IMR-90 (cell line): ENCODE measurements around the gene RRM1. TPM values are rescaled to one million over a fixed set of nuclear protein-coding genes. Genes with fewer than 3 reads are reported as not detected.

Experiments used
- ATAC-seq: fragments of 200-7000 bp; cut with Tn5 transposase; 2 replicates; pipeline ENCODE4 v1.9.1; 2020; ENCODE audit warnings: low read depth, mild to moderate bottlenecking, moderate library complexity
- BruUV-seq: library from RNA; stranded (reverse); fragments of 400-500 nt; replicated peaks from 2 replicates; lab custom pipeline; 2021; lab: Mats Ljungman, UMichigan
- CTCF ChIA-PET: fragments of 300-600 bp; formaldehyde crosslinking; extraction: SDS; loops from one replicate; lab custom pipeline; 2021; ENCODE audit warnings: antibody characterized with exemption; lab: Yijun Ruan, JAX
- POLR2A ChIA-PET: fragments of 300-600 bp; sonication (Branson Sonifier 250); formaldehyde crosslinking; loops from one replicate; lab custom pipeline; 2022; ENCODE audit warnings: antibody characterized with exemption; ENCODE audit not compliant: unreplicated experiment; lab: Charles Lee
- DNase-seq: peaks from one replicate; pipeline ENCODE4 v3.0.0; 2013
- H2AFZ ChIP-seq: replicated peaks from 2 replicates; pipeline ENCODE3; 2013; ENCODE audit warnings: low read length, mild to moderate bottlenecking; ENCODE audit not compliant: poor library complexity
- H2AK5ac ChIP-seq: 2 replicates; pipeline ENCODE4 v1.6.1; 2013; ENCODE audit warnings: low read depth, low read length, inconsistent platforms
- H2AK9ac ChIP-seq: replicated peaks from 2 replicates; pipeline ENCODE3; 2013; ENCODE audit warnings: mild to moderate bottlenecking, low read depth, low read length, moderate library complexity; ENCODE audit not compliant: poor library complexity
- H2BK120ac ChIP-seq: 2 replicates; pipeline ENCODE4 v1.6.1; 2013; ENCODE audit warnings: low read depth, low read length, inconsistent platforms
- H2BK15ac ChIP-seq: 3 replicates; pipeline ENCODE4 v1.6.1; 2013; ENCODE audit warnings: low read depth, low read length, inconsistent platforms
- H2BK20ac ChIP-seq: 2 replicates; pipeline ENCODE4 v1.6.1; 2013; ENCODE audit warnings: low read depth, mild to moderate bottlenecking, inconsistent platforms, low read length, moderate library complexity
- H2BK5ac ChIP-seq: 2 replicates; pipeline ENCODE4 v1.6.1; 2013; ENCODE audit warnings: mild to moderate bottlenecking, low read depth, low read length, inconsistent platforms; ENCODE audit not compliant: poor library complexity, severe bottlenecking
- H3K14ac ChIP-seq: replicated peaks from 2 replicates; pipeline ENCODE4 v1.6.1; 2013; ENCODE audit warnings: low read depth, low read length, inconsistent platforms
- H3K18ac ChIP-seq: 2 replicates; pipeline ENCODE4 v1.6.1; 2013; ENCODE audit warnings: low read depth, low read length, control low read depth
- H3K23ac ChIP-seq: 2 replicates; pipeline ENCODE4 v1.6.1; 2013; ENCODE audit warnings: low read depth, low read length, inconsistent platforms
- H3K27ac ChIP-seq: 2 replicates; pipeline ENCODE4 v1.5.1; 2013; ENCODE audit warnings: mild to moderate bottlenecking, control low read depth, low read length; ENCODE audit not compliant: insufficient read depth
- H3K27me3 ChIP-seq: 2 replicates; pipeline ENCODE4 v1.6.1; 2013; ENCODE audit warnings: low read length; ENCODE audit not compliant: control insufficient read depth, insufficient read depth
- H3K36me3 ChIP-seq: 2 replicates; pipeline ENCODE4 v1.6.1; 2013; ENCODE audit warnings: low read length, mixed read lengths; ENCODE audit not compliant: control insufficient read depth, insufficient read depth
- H3K4ac ChIP-seq: 2 replicates; pipeline ENCODE4 v1.6.1; 2013; ENCODE audit warnings: low read depth, low read length, inconsistent platforms
- H3K4me1 ChIP-seq: 2 replicates; pipeline ENCODE4 v1.6.1; 2013; ENCODE audit warnings: low read length, mixed read lengths; ENCODE audit not compliant: control insufficient read depth, insufficient read depth
- H3K4me2 ChIP-seq: 2 replicates; pipeline ENCODE4 v1.6.1; 2013; ENCODE audit warnings: low read depth, mild to moderate bottlenecking, control low read depth, low read length, moderate library complexity
- H3K4me3 ChIP-seq: 2 replicates; pipeline ENCODE4 v1.5.1; 2013; ENCODE audit warnings: low read depth, mild to moderate bottlenecking, control low read depth, low read length, moderate library complexity; ENCODE audit not compliant: insufficient read depth
- H3K56ac ChIP-seq: 2 replicates; pipeline ENCODE4 v1.6.1; 2013; ENCODE audit warnings: low read length, inconsistent platforms; ENCODE audit not compliant: insufficient read depth; ENCODE audit errors: extremely low read depth
- H3K79me1 ChIP-seq, 2 experiments: 2 replicates each; pipeline ENCODE4 v1.6.1; 2013; ENCODE audit warnings: low read length in 2 of 2, inconsistent platforms in 1 of 2, low read depth in 1 of 2
- H3K9ac ChIP-seq: 2 replicates; pipeline ENCODE4 v1.6.1; 2013; ENCODE audit warnings: low read depth, low read length, control low read depth
- H3K9me1 ChIP-seq: 2 replicates; pipeline ENCODE4 v1.6.1; 2013; ENCODE audit warnings: low read length, inconsistent platforms; ENCODE audit not compliant: insufficient read depth
- H3K9me3 ChIP-seq: 2 replicates; pipeline ENCODE4 v1.6.1; 2013; ENCODE audit warnings: low read length; ENCODE audit not compliant: control insufficient read depth, insufficient read depth
- H4K20me1 ChIP-seq: 2 replicates; pipeline ENCODE4 v1.6.1; 2013; ENCODE audit warnings: low read length, inconsistent platforms; ENCODE audit not compliant: insufficient read depth
- H4K5ac ChIP-seq: 2 replicates; pipeline ENCODE4 v1.6.1; 2013; ENCODE audit warnings: mild to moderate bottlenecking, low read depth, low read length, control low read depth
- H4K8ac ChIP-seq, 2 experiments: 2 replicates each; pipeline ENCODE4 v1.6.1; 2013; ENCODE audit warnings: low read depth in 2 of 2, low read length in 2 of 2, control low read depth in 1 of 2, inconsistent platforms in 1 of 2
- H4K91ac ChIP-seq: 2 replicates; pipeline ENCODE4 v1.6.1; 2013; ENCODE audit warnings: low read depth, low read length, inconsistent platforms; ENCODE audit not compliant: insufficient read depth
- BHLHE40 ChIP-seq: fragments of 150-350 bp; IDR thresholded peaks from 2 replicates; pipeline ENCODE4 v1.6.1; 2016; ENCODE audit warnings: mild to moderate bottlenecking, low read depth, low read length
- CEBPB ChIP-seq: IDR thresholded peaks from 2 replicates; pipeline ENCODE4 v1.6.1; 2012; ENCODE audit warnings: low read depth, low read length, improper control_type of control experiment
- CHD1 ChIP-seq: IDR thresholded peaks from 2 replicates; pipeline ENCODE4 v1.6.1; 2012; ENCODE audit warnings: low read depth, low read length, improper control_type of control experiment
- ELK1 ChIP-seq: fragments of 150-350 bp; IDR thresholded peaks from 2 replicates; pipeline ENCODE4 v1.6.1; 2016; ENCODE audit warnings: low read depth, mild to moderate bottlenecking, low read length, moderate library complexity, borderline replicate concordance
- FOS ChIP-seq: fragments of 150-350 bp; IDR thresholded peaks from 2 replicates; pipeline ENCODE4 v1.6.1; 2016; ENCODE audit warnings: low read depth, low read length
- MAFK ChIP-seq: IDR thresholded peaks from 2 replicates; pipeline ENCODE4 v1.6.1; 2012; ENCODE audit warnings: low read depth, low read length, improper control_type of control experiment
- MXI1 ChIP-seq: IDR thresholded peaks from 2 replicates; pipeline ENCODE4 v1.6.1; 2012; ENCODE audit warnings: low read depth, mild to moderate bottlenecking, low read length, moderate library complexity, borderline replicate concordance
- NFE2L2 ChIP-seq: fragments of 150-350 bp; IDR thresholded peaks from 2 replicates; pipeline ENCODE4 v1.6.1; 2016; ENCODE audit warnings: low read depth, mild to moderate bottlenecking, low read length
- POLR2A ChIP-seq: IDR thresholded peaks from 2 replicates; pipeline ENCODE4 v1.6.1; 2012; ENCODE audit warnings: mild to moderate bottlenecking, low read depth, low read length
- RCOR1 ChIP-seq: IDR thresholded peaks from 2 replicates; pipeline ENCODE4 v1.6.1; 2012; ENCODE audit warnings: mild to moderate bottlenecking, low read length, improper control_type of control experiment; ENCODE audit not compliant: insufficient replicate concordance
- RFX5 ChIP-seq: IDR thresholded peaks from 2 replicates; pipeline ENCODE4 v1.8.0; 2012; ENCODE audit warnings: low read depth, mild to moderate bottlenecking, low read length, moderate library complexity
- USF2 ChIP-seq: fragments of 150-350 bp; IDR thresholded peaks from 2 replicates; pipeline ENCODE4 v1.6.1; 2017; ENCODE audit warnings: mild to moderate bottlenecking, antibody characterized with exemption, low read length, low read depth
- WGBS, 2 experiments: methylation state at CpG; one replicate each; pipeline versions ENCODE4 v1.1.5 to v1.1.7; 2013; ENCODE audit warnings: missing lambda C conversion rate in 2 of 2; ENCODE audit not compliant: insufficient read length in 1 of 2; ENCODE audit errors: extremely low coverage in 2 of 2; 5-methylcytosine and 5-hydroxymethylcytosine counted together
- dilution Hi-C: fragments of 300-500 bp; cut with HindIII; formaldehyde crosslinking; loops from one replicate; pipeline ENCODE4 v1.14.3; 2018; ENCODE audit warnings: low sequenced_read_pairs; ENCODE audit not compliant: unreplicated experiment
- in situ Hi-C: fragments of 300-500 bp; cut with MboI; formaldehyde crosslinking; loops from 3 replicates; pipeline ENCODE4 v1.14.3; 2019; ENCODE audit warnings: low sequenced_read_pairs, inconsistent platforms, mixed read lengths
- intact Hi-C: fragments of 100-400 bp; cut with micrococcal nuclease; formaldehyde crosslinking; loops from 2 replicates; pipeline ENCODE4 v1.10.0; 2022
- polyA plus RNA-seq, 3 experiments: library from polyadenylated mRNA; depleted of rRNA; stranded (reverse); fragments of >200 nt; gene quantifications; 2 replicates each; pipeline ENCODE4 v1.2.3, GENCODE V29; 2012; ENCODE audit warnings: low replicate concordance in 1 of 3
- total RNA-seq: library from RNA; depleted of rRNA; stranded (reverse); fragments of >200 nt; gene quantifications from 2 replicates; pipeline ENCODE4 v1.2.3, GENCODE V29; 2012
- TF ChIP-seq, protein P1 (sequence below): conservative IDR thresholded peaks from 2 replicates; pipeline ENCODE4 v1.5.1; 2012; ENCODE audit warnings: mild to moderate bottlenecking, low read depth, low read length, improper control_type of control experiment

The RRM1 gene
- total and polyA plus RNA-seq, 2 of the 4 experiments (the other 2 are of a cell fraction) = 55.1 to 183 TPM

- H4K91ac ChIP-seq = no peak overlapping the region
- H3K79me1 ChIP-seq = no peaks in the 10 kb centered on the region
- POLR2A ChIA-PET = no interaction called here
- WGBS, 2 experiments = 100% methylated on average over 2 of the region's 7 CpGs; no CpG with 5 or more reads in 1 of the 2 experiments
- no peak overlapping the region for H2BK5ac ChIP-seq
- no TSS peak for BruUV-seq
- no peak overlapping the region for H3K4me2 ChIP-seq
- H3K14ac ChIP-seq = no peak overlapping the region
- peaks cover 2% of the 10 kb centered on the region; the same call in 1 of the 2 replicates for H3K36me3 ChIP-seq
- H2BK20ac ChIP-seq = no peak overlapping the region
- H3K4me3 ChIP-seq = no peak overlapping the region
- no peak overlapping the region for H2AK5ac ChIP-seq
- no peak overlapping the region for H4K5ac ChIP-seq
- H3K4ac ChIP-seq = no peak overlapping the region
- H3K23ac ChIP-seq = no peak overlapping the region
- H2AK9ac ChIP-seq = no peak overlapping the region
- H4K8ac ChIP-seq = no peak overlapping the region
- H3K56ac ChIP-seq = no peak overlapping the region
- CTCF ChIA-PET = no interaction called here
- H2BK15ac ChIP-seq = no peak overlapping the region
- dilution Hi-C loops = no loop called here
- peaks cover 5% of the 10 kb centered on the region; the same call in 1 of the 2 replicates for H3K9me1 ChIP-seq
- H3K4me1 ChIP-seq = no peaks in the 10 kb centered on the region
- ATAC-seq = no peak
- H3K9ac ChIP-seq = no peak overlapping the region
- DNase-seq = no peak
- no peaks in the 10 kb centered on the region for H3K27me3 ChIP-seq
- H2BK120ac ChIP-seq = no peak overlapping the region
- no peak overlapping the region for H3K27ac ChIP-seq
- in situ Hi-C loops = no loop called here
- H2AFZ ChIP-seq = no peak overlapping the region
- H3K9me3 ChIP-seq = no peaks in the 10 kb centered on the region
- TF ChIP-seq POLR2A = no peak
- TF ChIP-seq CEBPB = no peak
- TF ChIP-seq USF2 = no peak
- TF ChIP-seq MXI1 = no peak
- no peak for TF ChIP-seq NFE2L2
- TF ChIP-seq RFX5 = no peak
- TF ChIP-seq, protein P1, sequence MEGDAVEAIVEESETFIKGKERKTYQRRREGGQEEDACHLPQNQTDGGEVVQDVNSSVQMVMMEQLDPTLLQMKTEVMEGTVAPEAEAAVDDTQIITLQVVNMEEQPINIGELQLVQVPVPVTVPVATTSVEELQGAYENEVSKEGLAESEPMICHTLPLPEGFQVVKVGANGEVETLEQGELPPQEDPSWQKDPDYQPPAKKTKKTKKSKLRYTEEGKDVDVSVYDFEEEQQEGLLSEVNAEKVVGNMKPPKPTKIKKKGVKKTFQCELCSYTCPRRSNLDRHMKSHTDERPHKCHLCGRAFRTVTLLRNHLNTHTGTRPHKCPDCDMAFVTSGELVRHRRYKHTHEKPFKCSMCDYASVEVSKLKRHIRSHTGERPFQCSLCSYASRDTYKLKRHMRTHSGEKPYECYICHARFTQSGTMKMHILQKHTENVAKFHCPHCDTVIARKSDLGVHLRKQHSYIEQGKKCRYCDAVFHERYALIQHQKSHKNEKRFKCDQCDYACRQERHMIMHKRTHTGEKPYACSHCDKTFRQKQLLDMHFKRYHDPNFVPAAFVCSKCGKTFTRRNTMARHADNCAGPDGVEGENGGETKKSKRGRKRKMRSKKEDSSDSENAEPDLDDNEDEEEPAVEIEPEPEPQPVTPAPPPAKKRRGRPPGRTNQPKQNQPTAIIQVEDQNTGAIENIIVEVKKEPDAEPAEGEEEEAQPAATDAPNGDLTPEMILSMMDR = no peak
- no peak for TF ChIP-seq CHD1
- TF ChIP-seq MAFK = no peak
- no peak for TF ChIP-seq FOS
- no peak for TF ChIP-seq RCOR1
- no peak for TF ChIP-seq ELK1
- TF ChIP-seq BHLHE40 = no peak
- no peak overlapping the region for H3K18ac ChIP-seq
- intact Hi-C loops = no loop called here
- H4K20me1 ChIP-seq = no peaks in the 10 kb centered on the region
Observed at GRCh38 chr11:4146772-4147098, 52.1 kb downstream of the RRM1 start.
